Brain pericyte (primary cell): Measurements from ENCODE around the gene F13B.
"Not testable (repeated sequence)": the region's sequence is repeated elsewhere in the genome, so short reads cannot be mapped to it uniquely, and the experiment has no call there.

Experiments
- DNase-seq: peaks from one replicate; pipeline ENCODE4 v3.0.0-alpha.2; 2012; ENCODE audit warnings: low read depth, low spot score

Gene F13B

GRCh38 chr1:197042676-197043341 lies 24.3 kb downstream of the F13B start:
- peak; percentile 37 for DNase-seq

DNA sequence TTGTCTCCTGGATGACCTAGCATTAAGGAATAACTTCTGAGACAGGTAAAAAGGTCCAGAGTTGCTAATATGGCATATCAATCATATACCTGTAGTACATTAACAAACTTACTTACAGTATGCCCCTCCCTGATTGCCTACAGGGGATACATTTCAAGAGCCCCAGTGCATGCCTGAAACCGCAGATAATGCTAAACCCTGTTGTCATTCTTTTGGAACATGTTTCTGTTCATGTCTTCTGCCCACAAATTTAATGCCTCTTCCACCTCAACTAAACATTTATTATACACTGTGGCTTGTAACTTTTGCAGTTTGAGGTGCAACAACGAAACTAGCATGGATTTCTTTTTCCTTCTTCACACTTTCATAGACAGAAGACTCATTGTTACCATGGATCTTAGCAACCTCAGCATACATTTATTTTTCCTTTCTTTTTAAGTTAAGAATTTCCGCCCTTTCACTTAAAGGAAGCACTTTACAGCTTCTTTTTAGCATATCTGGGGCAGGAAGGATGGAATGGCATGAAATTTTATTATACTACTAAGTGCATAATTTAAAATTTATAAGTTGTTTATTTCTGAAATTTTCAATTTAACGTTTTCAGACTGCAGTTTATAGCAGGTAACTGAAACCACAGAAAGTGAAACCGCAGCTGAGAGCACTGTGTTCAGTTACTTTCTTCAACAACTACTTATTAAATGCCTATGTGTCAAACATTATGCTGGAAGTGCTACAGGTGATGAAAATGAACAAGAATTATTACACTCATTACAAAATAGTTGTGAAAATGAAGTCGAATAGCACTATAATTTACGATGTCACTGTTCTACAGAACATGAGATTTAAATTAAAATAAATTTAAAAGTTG lies 25.3 kb downstream of the F13B start:
- DNase-seq: no peak

DNA sequence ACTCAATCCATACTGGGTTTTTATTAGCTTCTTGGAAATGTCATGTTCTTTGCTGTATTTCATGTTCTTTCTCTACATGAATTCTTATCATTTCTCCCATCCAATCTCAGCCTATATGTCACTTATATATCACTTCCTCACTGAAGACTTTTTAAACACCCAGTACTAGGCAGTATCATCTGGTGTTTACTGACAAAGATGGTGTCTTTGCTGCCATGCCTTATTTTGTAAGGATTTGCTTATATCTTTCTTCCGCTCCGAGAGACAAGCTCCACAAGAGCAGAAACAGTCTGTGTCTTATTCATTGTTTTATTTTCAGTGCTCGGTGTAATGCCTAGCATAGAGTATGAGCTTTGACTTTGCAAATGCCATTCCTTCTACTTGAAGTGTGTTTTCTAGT lies 30.2 kb downstream of the F13B start:
- no peak for DNase-seq

- not testable (repeated sequence) for DNase-seq
Measured at GRCh38 chr1:197034631-197035339, 32.3 kb downstream of the F13B start.

DNA sequence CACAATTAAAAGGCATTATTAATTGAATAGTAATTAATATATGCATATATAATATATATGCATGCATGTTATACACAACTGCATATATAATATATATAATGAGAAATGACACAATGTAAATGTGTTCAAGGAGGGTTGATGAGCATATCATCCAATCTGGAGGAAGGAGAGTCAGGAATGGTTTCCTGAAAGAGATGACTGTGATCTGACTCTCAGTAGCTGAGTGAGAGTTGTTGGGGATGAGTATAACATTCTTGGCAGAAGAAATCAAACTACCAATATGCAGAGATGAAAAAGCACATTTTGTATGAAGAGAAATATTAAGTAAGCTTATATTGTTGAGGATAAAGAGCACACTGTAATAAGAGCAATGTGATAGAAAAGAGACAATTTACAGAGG lies 37.3 kb downstream of the F13B start:
- no peak for DNase-seq

GRCh38 chr1:197027359-197027758 lies 39.7 kb downstream of the F13B start:
- DNase-seq: no peak

DNA sequence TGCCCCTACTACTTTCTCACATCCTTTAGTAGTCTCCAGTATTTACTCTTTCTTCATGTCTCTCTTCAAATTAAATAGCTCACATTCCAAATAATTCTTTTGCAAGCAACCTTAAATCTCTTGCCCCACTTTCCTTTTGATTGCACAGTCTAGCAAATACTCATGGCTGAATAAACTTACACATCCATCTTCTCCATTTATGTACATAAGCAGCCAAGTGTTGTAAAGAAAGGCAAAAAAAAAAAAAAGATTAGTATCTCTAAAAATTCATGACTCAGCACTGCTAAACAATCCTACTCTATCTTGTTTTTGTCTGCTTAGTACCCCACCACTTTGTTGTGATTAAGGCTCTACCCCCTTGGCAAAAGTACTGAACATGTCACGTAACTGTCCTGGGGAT lies 42.6 kb downstream of the F13B start:
- DNase-seq: no peak

- DNase-seq: no peak
Measured at GRCh38 chr1:197021716-197022115, 45.3 kb downstream of the F13B start.

DNA sequence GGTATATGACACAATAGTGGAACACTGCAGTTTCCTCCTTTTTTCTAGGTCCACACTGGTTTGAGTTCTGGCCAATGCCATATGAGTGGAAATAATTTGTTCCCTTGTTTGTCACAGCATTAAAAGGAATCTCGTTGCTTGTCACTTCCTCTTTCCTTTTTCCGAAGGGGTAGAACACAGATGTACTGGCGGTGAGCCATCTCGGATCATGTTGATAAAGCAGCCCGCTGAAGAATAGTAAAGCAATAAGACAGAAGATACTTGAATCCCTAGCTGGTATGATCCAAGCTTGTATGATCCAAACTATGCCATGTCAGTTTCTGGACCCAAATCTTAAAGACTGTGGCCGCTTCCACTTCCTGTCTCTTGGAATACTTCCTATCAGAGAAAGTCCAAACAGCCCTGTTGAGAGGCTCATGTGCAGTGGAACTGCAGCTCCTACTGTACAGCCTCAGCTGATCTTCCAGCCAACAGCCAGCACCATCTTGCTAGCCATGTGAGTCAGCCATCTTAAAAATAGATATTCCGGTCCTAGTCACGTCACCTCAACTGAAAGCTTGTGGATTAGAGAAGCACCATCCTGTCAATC lies 49.4 kb downstream of the F13B start:
- DNase-seq: no peak

GRCh38 chr1:197016751-197017150 lies 50.3 kb downstream of the F13B start:
- no peak for DNase-seq

DNA sequence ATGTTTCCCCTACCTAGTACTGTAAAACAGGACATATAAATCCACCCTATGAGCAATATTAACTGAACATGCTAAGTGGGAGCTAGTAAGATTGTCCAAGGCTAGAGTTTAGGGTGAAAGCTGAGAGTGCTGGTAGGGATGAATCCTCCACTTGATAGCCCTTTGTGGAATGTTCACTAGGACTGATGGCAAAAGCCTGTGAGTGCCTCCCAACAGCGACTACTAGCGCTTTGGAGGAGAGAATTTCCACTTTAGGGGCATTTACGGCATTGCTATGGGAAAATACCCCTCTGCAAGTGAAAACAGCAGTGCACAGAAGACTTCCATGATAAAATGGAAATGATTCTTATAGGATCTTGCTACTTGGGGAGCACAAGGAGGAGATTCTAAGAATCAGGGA lies 53.8 kb downstream of the F13B start:
- no peak for DNase-seq

DNA sequence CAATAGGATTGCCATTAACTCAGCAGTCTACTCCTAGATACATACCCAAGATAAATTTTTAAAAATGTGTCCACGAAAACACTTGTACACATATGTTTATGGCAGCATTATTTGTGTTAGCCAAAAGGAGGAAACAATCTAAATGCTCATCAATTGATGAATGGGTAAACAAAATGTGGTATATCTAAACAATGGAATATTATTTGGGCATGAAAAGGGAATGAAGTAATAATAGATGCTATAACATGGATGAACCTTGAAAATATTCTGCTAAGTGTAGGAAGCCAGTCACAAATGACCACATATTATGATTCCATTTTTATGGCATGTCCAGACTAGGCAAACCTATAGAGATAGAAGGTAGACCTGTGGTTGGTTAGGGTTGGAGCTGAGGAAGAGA lies 55.4 kb downstream of the F13B start:
- DNase-seq: no peak

DNA sequence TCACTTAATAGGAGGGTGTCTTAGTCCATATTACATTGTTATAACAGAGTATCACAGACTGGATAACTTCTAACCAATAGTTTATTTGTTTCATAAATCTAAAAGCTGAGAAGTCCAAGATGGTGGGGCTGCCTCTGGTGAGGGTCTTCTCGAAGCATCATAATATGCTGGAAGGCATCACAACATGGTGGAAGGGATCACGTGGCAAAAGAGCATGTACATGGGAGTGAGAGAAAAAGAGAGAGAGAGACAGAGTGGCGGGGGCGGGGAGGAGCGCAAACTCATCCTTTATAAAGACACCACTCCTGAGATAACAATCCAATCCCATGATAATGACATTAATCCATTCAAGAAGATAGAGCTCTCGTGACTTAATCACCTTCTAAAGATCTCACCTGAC lies 58.2 kb downstream of the F13B start:
- DNase-seq: no peak

GRCh38 chr1:197003132-197003531 lies 63.9 kb downstream of the F13B start:
- no peak for DNase-seq

GRCh38 chr1:197001828-197002227 lies 65.2 kb downstream of the F13B start:
- DNase-seq: no peak

- DNase-seq: peak; percentile 58
Measured at GRCh38 chr1:196997423-196997822, 69.6 kb downstream of the F13B start.

- DNase-seq: no peak
Measured at GRCh38 chr1:196993916-196994315, 73.1 kb downstream of the F13B start.

DNA sequence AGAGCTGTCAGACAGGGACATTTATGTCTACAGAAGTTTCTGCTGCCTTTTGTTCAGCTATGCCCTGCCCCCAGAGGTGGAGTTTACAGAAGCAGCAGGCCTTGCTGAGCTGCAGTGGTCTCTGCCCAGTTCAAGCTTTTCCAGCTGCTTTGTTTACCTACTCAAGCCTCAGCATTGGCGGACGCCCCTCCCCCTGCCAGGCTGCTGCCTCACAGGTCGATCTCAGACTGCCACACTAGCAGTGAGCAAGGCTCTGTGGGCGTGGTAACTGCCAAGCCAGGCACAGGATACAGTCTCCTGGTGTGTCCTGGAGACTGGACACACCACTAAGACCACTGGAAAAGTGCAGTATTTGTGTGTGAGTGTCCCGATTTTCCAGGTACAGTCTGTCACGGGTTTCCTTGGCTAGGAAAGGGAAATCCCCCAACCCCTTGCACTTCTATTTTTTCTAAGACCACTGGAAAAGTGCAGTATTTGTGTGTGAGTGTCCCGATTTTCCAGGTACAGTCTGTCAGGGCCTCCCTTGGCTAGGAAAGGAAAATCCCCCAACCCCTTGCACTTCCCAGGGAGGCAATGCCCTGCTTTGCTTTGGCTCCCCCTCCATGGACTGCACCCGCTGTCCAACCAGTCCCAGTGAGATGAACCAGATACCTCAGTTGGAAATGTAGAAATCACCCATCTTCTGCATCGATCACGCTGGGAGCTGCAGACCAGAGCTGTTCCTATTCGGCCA lies 75.0 kb downstream of the F13B start:
- DNase-seq: not testable (repeated sequence)
